ENCODE measurements around the gene GORASP1.

GORASP1 gene

DNA sequence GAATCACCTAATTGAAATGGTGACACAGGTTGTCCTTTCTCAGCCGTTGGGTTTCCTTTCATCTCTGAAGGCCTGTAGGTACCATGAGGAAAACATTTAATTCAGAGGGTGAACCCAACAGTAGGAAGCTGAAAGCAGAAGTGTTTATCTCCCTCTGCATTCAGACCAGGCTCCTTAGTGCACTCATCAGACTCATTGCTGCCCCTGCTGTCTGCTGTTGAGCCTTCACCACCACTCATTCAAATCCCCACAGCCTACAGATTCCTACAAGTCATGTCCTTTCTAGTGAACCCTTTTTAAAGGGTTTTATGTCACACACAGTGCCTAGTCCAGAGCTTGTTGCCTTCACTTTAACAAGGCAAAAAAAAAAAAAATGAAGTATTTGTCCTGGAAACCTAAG, 42.2 kb downstream of the GORASP1 start:
- ChIA-PET POLR2A (no interaction called here), CTCF (interaction anchor here (0.6 to 1.4 kb wide), 7 partner anchors 15 to 223 kb away, joined by 3 to 4 read pairs (median 3); no protein-coding TSS in a partner anchor)
- Histone ChIP-seq H3K27ac (ENCODE audit: extremely low read depth, low read depth, low read length) (no peak overlapping the region), H3K4me3 (ENCODE audit: low read depth, low read length) (no peak overlapping the region), H3K9me3 (ENCODE audit: control insufficient read depth, insufficient read depth, low read depth, low read length) (no peaks in the 10 kb centered on the region), H3K36me3 (ENCODE audit: control insufficient read depth in 2 of 2, insufficient read depth in 1 of 2, low read length in 2 of 2) (peaks cover 5 to 39% of the 10 kb centered on the region in 2 experiments; a peak in 2 of 3 replicates), H3K4me1 (ENCODE audit: control insufficient read depth, insufficient read depth, low read length) (no peaks in the 10 kb centered on the region)
- TF ChIP-seq, protein P1, sequence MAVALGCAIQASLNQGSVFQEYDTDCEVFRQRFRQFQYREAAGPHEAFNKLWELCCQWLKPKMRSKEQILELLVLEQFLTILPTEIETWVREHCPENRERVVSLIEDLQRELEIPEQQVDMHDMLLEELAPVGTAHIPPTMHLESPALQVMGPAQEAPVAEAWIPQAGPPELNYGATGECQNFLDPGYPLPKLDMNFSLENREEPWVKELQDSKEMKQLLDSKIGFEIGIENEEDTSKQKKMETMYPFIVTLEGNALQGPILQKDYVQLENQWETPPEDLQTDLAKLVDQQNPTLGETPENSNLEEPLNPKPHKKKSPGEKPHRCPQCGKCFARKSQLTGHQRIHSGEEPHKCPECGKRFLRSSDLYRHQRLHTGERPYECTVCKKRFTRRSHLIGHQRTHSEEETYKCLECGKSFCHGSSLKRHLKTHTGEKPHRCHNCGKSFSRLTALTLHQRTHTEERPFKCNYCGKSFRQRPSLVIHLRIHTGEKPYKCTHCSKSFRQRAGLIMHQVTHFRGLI (tag by site-specific recombination; IDR thresholded peaks at IDR 0.05) = no peak
- TF ChIP-seq ZNF341 (tag by site-specific recombination; IDR thresholded peaks at IDR 0.05; ENCODE audit: low read depth) (no peak), ZNF324 (tag by site-specific recombination; IDR thresholded peaks at IDR 0.05) (no peak), ZNF394 (tag by site-specific recombination; IDR thresholded peaks at IDR 0.05; ENCODE audit: borderline replicate concordance) (no peak), HOXC10 (CRISPR knock-in tag; IDR thresholded peaks at IDR 0.05) (no peak), YY1 (tag by site-specific recombination; IDR thresholded peaks at IDR 0.05) (no peak), GLI4 (tag by site-specific recombination; IDR thresholded peaks at IDR 0.05) (no peak), ZBTB17 (tag by site-specific recombination; IDR thresholded peaks at IDR 0.05) (no peak), GLI2 (tag by site-specific recombination; IDR thresholded peaks at IDR 0.05; ENCODE audit: borderline replicate concordance, low read depth) (no peak)

GRCh38 chr3:39064646-39065045, 42.8 kb downstream of the GORASP1 start:
- H3K27ac ChIP-seq (ENCODE audit: extremely low read depth, low read depth, low read length) = no peak overlapping the region
- H3K4me1 ChIP-seq (ENCODE audit: control insufficient read depth, insufficient read depth, low read length) = no peaks in the 10 kb centered on the region
- POLR2A ChIA-PET = no interaction called here
- peaks cover 5 to 34% of the 10 kb centered on the region in 2 experiments; a peak in 2 of 3 replicates for H3K36me3 ChIP-seq (ENCODE audit: control insufficient read depth in 2 of 2, insufficient read depth in 1 of 2, low read length in 2 of 2)
- H3K9me3 ChIP-seq (ENCODE audit: control insufficient read depth, insufficient read depth, low read depth, low read length) = no peaks in the 10 kb centered on the region
- no peak overlapping the region for H3K4me3 ChIP-seq (ENCODE audit: low read depth, low read length)
- CTCF ChIA-PET = interaction anchor here (1.1 to 1.4 kb wide), 4 partner anchors 15 to 224 kb away, joined by 3 to 4 read pairs (median 3); no protein-coding TSS in a partner anchor
- TF ChIP-seq ZNF585B (tag by site-specific recombination; IDR thresholded peaks at IDR 0.05) (no peak), EGR2 (tag by site-specific recombination; IDR thresholded peaks at IDR 0.05; ENCODE audit: low read depth) (no peak), ZNF654 (tag by site-specific recombination; IDR thresholded peaks at IDR 0.05; ENCODE audit: low read depth) (no peak), KLF9 (tag by site-specific recombination; IDR thresholded peaks at IDR 0.05; ENCODE audit: low read depth) (no peak), ZNF561 (tag by site-specific recombination; IDR thresholded peaks at IDR 0.05; ENCODE audit: borderline replicate concordance) (no peak), SP2 (tag by site-specific recombination; IDR thresholded peaks at IDR 0.05) (no peak), ZNF174 (tag by site-specific recombination; IDR thresholded peaks at IDR 0.05) (no peak), ZNF521 (tag by site-specific recombination; IDR thresholded peaks at IDR 0.05) (no peak), ZNF558 (tag by site-specific recombination; IDR thresholded peaks at IDR 0.05) (no peak), ZNF843 (tag by site-specific recombination; IDR thresholded peaks at IDR 0.05) (no peak), SP7 (tag by site-specific recombination; IDR thresholded peaks at IDR 0.05) (no peak), ZNF488 (tag by site-specific recombination; IDR thresholded peaks at IDR 0.05) (no peak)
- TF ChIP-seq, protein P2, sequence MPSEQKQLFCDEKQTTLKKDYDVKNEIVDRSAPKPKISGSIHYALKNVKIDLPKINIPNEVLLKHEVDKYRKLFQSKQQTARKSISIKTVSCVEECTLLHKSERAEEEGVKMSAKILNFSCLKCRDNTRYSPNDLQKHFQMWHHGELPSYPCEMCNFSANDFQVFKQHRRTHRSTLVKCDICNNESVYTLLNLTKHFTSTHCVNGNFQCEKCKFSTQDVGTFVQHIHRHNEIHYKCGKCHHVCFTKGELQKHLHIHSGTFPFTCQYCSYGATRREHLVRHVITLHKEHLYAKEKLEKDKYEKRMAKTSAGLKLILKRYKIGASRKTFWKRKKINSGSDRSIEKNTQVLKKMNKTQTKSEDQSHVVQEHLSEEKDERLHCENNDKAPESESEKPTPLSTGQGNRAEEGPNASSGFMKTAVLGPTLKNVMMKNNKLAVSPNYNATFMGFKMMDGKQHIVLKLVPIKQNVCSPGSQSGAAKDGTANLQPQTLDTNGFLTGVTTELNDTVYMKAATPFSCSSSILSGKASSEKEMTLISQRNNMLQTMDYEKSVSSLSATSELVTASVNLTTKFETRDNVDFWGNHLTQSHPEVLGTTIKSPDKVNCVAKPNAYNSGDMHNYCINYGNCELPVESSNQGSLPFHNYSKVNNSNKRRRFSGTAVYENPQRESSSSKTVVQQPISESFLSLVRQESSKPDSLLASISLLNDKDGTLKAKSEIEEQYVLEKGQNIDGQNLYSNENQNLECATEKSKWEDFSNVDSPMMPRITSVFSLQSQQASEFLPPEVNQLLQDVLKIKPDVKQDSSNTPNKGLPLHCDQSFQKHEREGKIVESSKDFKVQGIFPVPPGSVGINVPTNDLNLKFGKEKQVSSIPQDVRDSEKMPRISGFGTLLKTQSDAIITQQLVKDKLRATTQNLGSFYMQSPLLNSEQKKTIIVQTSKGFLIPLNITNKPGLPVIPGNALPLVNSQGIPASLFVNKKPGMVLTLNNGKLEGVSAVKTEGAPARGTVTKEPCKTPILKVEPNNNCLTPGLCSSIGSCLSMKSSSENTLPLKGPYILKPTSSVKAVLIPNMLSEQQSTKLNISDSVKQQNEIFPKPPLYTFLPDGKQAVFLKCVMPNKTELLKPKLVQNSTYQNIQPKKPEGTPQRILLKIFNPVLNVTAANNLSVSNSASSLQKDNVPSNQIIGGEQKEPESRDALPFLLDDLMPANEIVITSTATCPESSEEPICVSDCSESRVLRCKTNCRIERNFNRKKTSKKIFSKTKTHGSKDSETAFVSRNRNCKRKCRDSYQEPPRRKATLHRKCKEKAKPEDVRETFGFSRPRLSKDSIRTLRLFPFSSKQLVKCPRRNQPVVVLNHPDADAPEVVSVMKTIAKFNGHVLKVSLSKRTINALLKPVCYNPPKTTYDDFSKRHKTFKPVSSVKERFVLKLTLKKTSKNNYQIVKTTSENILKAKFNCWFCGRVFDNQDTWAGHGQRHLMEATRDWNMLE (tag by site-specific recombination; conservative IDR thresholded peaks at IDR 0.05; ENCODE audit: low read depth) = no peak
- TF ChIP-seq, protein P3, sequence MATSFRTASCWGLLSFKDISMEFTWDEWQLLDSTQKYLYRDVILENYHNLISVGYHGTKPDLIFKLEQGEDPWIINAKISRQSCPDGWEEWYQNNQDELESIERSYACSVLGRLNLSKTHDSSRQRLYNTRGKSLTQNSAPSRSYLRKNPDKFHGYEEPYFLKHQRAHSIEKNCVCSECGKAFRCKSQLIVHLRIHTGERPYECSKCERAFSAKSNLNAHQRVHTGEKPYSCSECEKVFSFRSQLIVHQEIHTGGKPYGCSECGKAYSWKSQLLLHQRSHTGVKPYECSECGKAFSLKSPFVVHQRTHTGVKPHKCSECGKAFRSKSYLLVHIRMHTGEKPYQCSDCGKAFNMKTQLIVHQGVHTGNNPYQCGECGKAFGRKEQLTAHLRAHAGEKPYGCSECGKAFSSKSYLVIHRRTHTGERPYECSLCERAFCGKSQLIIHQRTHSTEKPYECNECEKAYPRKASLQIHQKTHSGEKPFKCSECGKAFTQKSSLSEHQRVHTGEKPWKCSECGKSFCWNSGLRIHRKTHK (tag by site-specific recombination; IDR thresholded peaks at IDR 0.05) = no peak
- TF ChIP-seq, protein P4, sequence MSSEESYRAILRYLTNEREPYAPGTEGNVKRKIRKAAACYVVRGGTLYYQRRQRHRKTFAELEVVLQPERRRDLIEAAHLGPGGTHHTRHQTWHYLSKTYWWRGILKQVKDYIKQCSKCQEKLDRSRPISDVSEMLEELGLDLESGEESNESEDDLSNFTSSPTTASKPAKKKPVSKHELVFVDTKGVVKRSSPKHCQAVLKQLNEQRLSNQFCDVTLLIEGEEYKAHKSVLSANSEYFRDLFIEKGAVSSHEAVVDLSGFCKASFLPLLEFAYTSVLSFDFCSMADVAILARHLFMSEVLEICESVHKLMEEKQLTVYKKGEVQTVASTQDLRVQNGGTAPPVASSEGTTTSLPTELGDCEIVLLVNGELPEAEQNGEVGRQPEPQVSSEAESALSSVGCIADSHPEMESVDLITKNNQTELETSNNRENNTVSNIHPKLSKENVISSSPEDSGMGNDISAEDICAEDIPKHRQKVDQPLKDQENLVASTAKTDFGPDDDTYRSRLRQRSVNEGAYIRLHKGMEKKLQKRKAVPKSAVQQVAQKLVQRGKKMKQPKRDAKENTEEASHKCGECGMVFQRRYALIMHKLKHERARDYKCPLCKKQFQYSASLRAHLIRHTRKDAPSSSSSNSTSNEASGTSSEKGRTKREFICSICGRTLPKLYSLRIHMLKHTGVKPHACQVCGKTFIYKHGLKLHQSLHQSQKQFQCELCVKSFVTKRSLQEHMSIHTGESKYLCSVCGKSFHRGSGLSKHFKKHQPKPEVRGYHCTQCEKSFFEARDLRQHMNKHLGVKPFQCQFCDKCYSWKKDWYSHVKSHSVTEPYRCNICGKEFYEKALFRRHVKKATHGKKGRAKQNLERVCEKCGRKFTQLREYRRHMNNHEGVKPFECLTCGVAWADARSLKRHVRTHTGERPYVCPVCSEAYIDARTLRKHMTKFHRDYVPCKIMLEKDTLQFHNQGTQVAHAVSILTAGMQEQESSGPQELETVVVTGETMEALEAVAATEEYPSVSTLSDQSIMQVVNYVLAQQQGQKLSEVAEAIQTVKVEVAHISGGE (tag by site-specific recombination; conservative IDR thresholded peaks at IDR 0.05; ENCODE audit: low read depth) = no peak
